Trophoblast cell (in vitro differentiated cells and primary cell): ENCODE results near the gene SRD5A1.

Source experiments
- DNase-seq, 2 donors: peaks; one replicate each; pipeline ENCODE4 v3.0.0-alpha.2; 2016
- H2AFZ ChIP-seq: 2 replicates; pipeline ENCODE4 v1.6.1; 2013; ENCODE audit warnings: low read length, moderate library complexity, mild to moderate bottlenecking; ENCODE audit not compliant: insufficient read depth, poor library complexity
- H2AK5ac ChIP-seq: 2 replicates; pipeline ENCODE4 v1.6.1; 2013; ENCODE audit warnings: mild to moderate bottlenecking, low read length
- H2BK120ac ChIP-seq: 2 replicates; pipeline ENCODE4 v1.6.1; 2013; ENCODE audit warnings: low read length, mild to moderate bottlenecking, moderate library complexity; ENCODE audit not compliant: insufficient read depth, poor library complexity
- H2BK12ac ChIP-seq: 2 replicates; pipeline ENCODE4 v1.6.1; 2013; ENCODE audit warnings: mild to moderate bottlenecking, low read length, moderate library complexity
- H2BK5ac ChIP-seq: 2 replicates; pipeline ENCODE4 v1.6.1; 2013; ENCODE audit warnings: low read length, low read depth, moderate library complexity, mild to moderate bottlenecking; ENCODE audit not compliant: poor library complexity
- H3K14ac ChIP-seq: 2 replicates; pipeline ENCODE4 v1.6.1; 2013; ENCODE audit warnings: mild to moderate bottlenecking, low read length
- H3K18ac ChIP-seq: 2 replicates; pipeline ENCODE4 v1.6.1; 2013; ENCODE audit warnings: mild to moderate bottlenecking, low read length
- H3K23ac ChIP-seq: 2 replicates; pipeline ENCODE4 v1.6.1; 2013; ENCODE audit warnings: low read length
- H3K27ac ChIP-seq: 2 replicates; pipeline ENCODE4 v1.5.1; 2013; ENCODE audit warnings: low read depth, mild to moderate bottlenecking, inconsistent platforms, low read length, moderate library complexity
- H3K27me3 ChIP-seq: 2 replicates; pipeline ENCODE4 v1.6.1; 2013; ENCODE audit warnings: inconsistent platforms, mild to moderate bottlenecking, low read length, moderate library complexity; ENCODE audit not compliant: insufficient read depth
- H3K36me3 ChIP-seq, 2 experiments: 1 replicate in 1 of 2; 2 replicates in 1 of 2; pipeline ENCODE4 v1.6.1; 2013; ENCODE audit warnings: low read length in 2 of 2, mild to moderate bottlenecking in 2 of 2, moderate library complexity in 1 of 2; ENCODE audit not compliant: insufficient read depth in 2 of 2, control insufficient read depth in 1 of 2
- H3K4ac ChIP-seq: 2 replicates; pipeline ENCODE4 v1.6.1; 2013; ENCODE audit warnings: low read depth, mild to moderate bottlenecking, low read length, moderate library complexity
- H3K4me1 ChIP-seq, 2 experiments: 1 replicate in 1 of 2; 2 replicates in 1 of 2; pipeline ENCODE4 v1.6.1; 2013; ENCODE audit warnings: low read length in 2 of 2, mild to moderate bottlenecking in 2 of 2, moderate library complexity in 1 of 2; ENCODE audit not compliant: insufficient read depth in 2 of 2, control insufficient read depth in 1 of 2
- H3K4me2 ChIP-seq: 2 replicates; pipeline ENCODE4 v1.6.1; 2013; ENCODE audit warnings: inconsistent platforms, mild to moderate bottlenecking, low read length, moderate library complexity
- H3K4me3 ChIP-seq: 2 replicates; pipeline ENCODE4 v1.5.1; 2013; ENCODE audit warnings: mild to moderate bottlenecking, low read depth, low read length, inconsistent platforms
- H3K79me1 ChIP-seq: one replicate; pipeline ENCODE4 v1.6.1; 2013; ENCODE audit warnings: low read length
- H3K79me2 ChIP-seq: 2 replicates; pipeline ENCODE4 v1.6.1; 2013; ENCODE audit warnings: low read length, mild to moderate bottlenecking; ENCODE audit not compliant: control insufficient read depth, insufficient read depth, poor library complexity
- H3K9ac ChIP-seq: 2 replicates; pipeline ENCODE4 v1.6.1; 2013; ENCODE audit warnings: mild to moderate bottlenecking, low read length
- H3K9me3 ChIP-seq: 2 replicates; pipeline ENCODE4 v1.6.1; 2013; ENCODE audit warnings: low read depth, mild to moderate bottlenecking, control low read depth, inconsistent platforms, low read length; ENCODE audit not compliant: insufficient read depth
- H4K12ac ChIP-seq: 2 replicates; pipeline ENCODE4 v1.6.1; 2013; ENCODE audit warnings: low read depth, mild to moderate bottlenecking, low read length, moderate library complexity
- H4K8ac ChIP-seq: 2 replicates; pipeline ENCODE4 v1.6.1; 2013; ENCODE audit warnings: low read depth, mild to moderate bottlenecking, low read length, moderate library complexity
- H4K91ac ChIP-seq: one replicate; pipeline ENCODE4 v1.6.1; 2013; ENCODE audit warnings: low read depth, mild to moderate bottlenecking, low read length, moderate library complexity
- WGBS: extraction: QIAGEN DNeasy Blood & Tissue Kit; methylation state at CpG from one replicate; pipeline ENCODE4 v1.1.7; 2013; ENCODE audit warnings: missing lambda C conversion rate; ENCODE audit not compliant: insufficient read length, insufficient coverage; ENCODE audit errors: extremely low coverage; 5-methylcytosine and 5-hydroxymethylcytosine counted together

The SRD5A1 gene

GRCh38 chr5:6683241-6683640, 50.0 kb downstream of the SRD5A1 start:
- no peaks in the 10 kb centered on the region for H3K79me2 ChIP-seq
- whole genome bisulfite sequencing = no CpG with 5 or more reads among the region's 8 CpGs
- peaks cover 4% of the 10 kb centered on the region for H3K9me3 ChIP-seq

GRCh38 chr5:6684075-6684474, 50.8 kb downstream of the SRD5A1 start:
- WGBS = no CpG with 5 or more reads among the region's 4 CpGs

More at GRCh38 chr5:6683241-6683640, 50.0 kb downstream of the SRD5A1 start:
- H2AK5ac ChIP-seq = no peak overlapping the region
- H4K12ac ChIP-seq = no peak overlapping the region
- no peak overlapping the region for H3K4me3 ChIP-seq
- H3K4me2 ChIP-seq = no peak overlapping the region
- H3K18ac ChIP-seq = no peak overlapping the region
- no peak overlapping the region for H2BK5ac ChIP-seq
- H3K9ac ChIP-seq = no peak overlapping the region
- H3K27ac ChIP-seq = no peak overlapping the region
- no peak for DNase-seq
- peaks cover 0 to 2% of the 10 kb centered on the region in 2 experiments for H3K4me1 ChIP-seq
- H3K27me3 ChIP-seq = no peaks in the 10 kb centered on the region
- H3K36me3 ChIP-seq = no peaks in the 10 kb centered on the region
- no peak overlapping the region for H4K91ac ChIP-seq
- no peak overlapping the region for H3K14ac ChIP-seq
- no peaks in the 10 kb centered on the region for H3K79me1 ChIP-seq
- no peak overlapping the region for H2BK12ac ChIP-seq
- H3K4ac ChIP-seq = no peak overlapping the region
- no peak overlapping the region for H4K8ac ChIP-seq
- H2AFZ ChIP-seq = no peak overlapping the region
- H3K23ac ChIP-seq = no peak overlapping the region
- H2BK120ac ChIP-seq = no peak overlapping the region

GRCh38 chr5:6686501-6686900, 53.3 kb downstream of the SRD5A1 start:
- Histone ChIP-seq H3K27me3 (no peaks in the 10 kb centered on the region), H2AK5ac (no peak overlapping the region), H2BK5ac (no peak overlapping the region), H2BK12ac (no peak overlapping the region), H4K91ac (no peak overlapping the region), H3K79me1 (no peaks in the 10 kb centered on the region), H3K9ac (no peak overlapping the region), H2AFZ (no peak overlapping the region), H3K23ac (no peak overlapping the region), H3K27ac (no peak overlapping the region), H3K79me2 (no peaks in the 10 kb centered on the region), H3K9me3 (peaks cover 2% of the 10 kb centered on the region), H3K4me3 (no peak overlapping the region), H3K4me1 (peaks cover 0 to 2% of the 10 kb centered on the region in 2 experiments), H4K8ac (no peak overlapping the region), H3K4me2 (no peak overlapping the region), H4K12ac (no peak overlapping the region), H3K36me3 (no peaks in the 10 kb centered on the region), H2BK120ac (no peak overlapping the region), H3K14ac (no peak overlapping the region), H3K18ac (no peak overlapping the region), H3K4ac (no peak overlapping the region)
- DNase-seq = no peak
- WGBS = no CpG with 5 or more reads among the region's 6 CpGs

More at GRCh38 chr5:6684075-6684474, 50.8 kb downstream of the SRD5A1 start:
- Histone ChIP-seq H2BK120ac (no peak overlapping the region), H3K9me3 (peaks cover 4% of the 10 kb centered on the region), H2BK5ac (no peak overlapping the region), H3K4me3 (no peak overlapping the region), H3K9ac (no peak overlapping the region), H3K18ac (no peak overlapping the region), H3K4ac (no peak overlapping the region), H4K8ac (no peak overlapping the region), H3K27me3 (no peaks in the 10 kb centered on the region), H3K14ac (no peak overlapping the region), H2AFZ (no peak overlapping the region), H3K4me2 (no peak overlapping the region), H2AK5ac (no peak overlapping the region), H4K12ac (no peak overlapping the region), H2BK12ac (no peak overlapping the region), H4K91ac (no peak overlapping the region), H3K36me3 (no peaks in the 10 kb centered on the region), H3K4me1 (peaks cover 0 to 2% of the 10 kb centered on the region in 2 experiments), H3K79me1 (no peaks in the 10 kb centered on the region), H3K23ac (no peak overlapping the region), H3K27ac (no peak overlapping the region), H3K79me2 (no peaks in the 10 kb centered on the region)
- no peak for DNase-seq

- Histone ChIP-seq H4K91ac (no peak overlapping the region), H3K23ac (no peak overlapping the region), H3K4me1 (peaks cover 0 to 2% of the 10 kb centered on the region in 2 experiments), H2BK120ac (no peak overlapping the region), H4K12ac (no peak overlapping the region), H3K4me3 (no peak overlapping the region), H3K79me2 (no peaks in the 10 kb centered on the region), H3K14ac (no peak overlapping the region), H2AK5ac (no peak overlapping the region), H3K79me1 (no peaks in the 10 kb centered on the region), H3K36me3 (no peaks in the 10 kb centered on the region), H3K18ac (no peak overlapping the region), H3K4ac (no peak overlapping the region), H2AFZ (no peak overlapping the region), H3K9ac (no peak overlapping the region), H4K8ac (no peak overlapping the region), H3K4me2 (peak overlapping the region; percentile 70), H3K27me3 (no peaks in the 10 kb centered on the region), H3K27ac (no peak overlapping the region), H3K9me3 (peaks cover 2% of the 10 kb centered on the region), H2BK5ac (no peak overlapping the region), H2BK12ac (no peak overlapping the region)
- no CpG with 5 or more reads among the region's 22 CpGs for WGBS
- DNase-seq = peak; percentile 21 to 69
Measured at GRCh38 chr5:6686915-6687409, 53.7 kb downstream of the SRD5A1 start.
